ENCODE results near the gene TEKTIP1.

TEKTIP1 gene

GRCh38 chr19:3520166-3521103 lies 18.5 kb upstream of the TEKTIP1 start:
- Histone ChIP-seq H3K4me1 (ENCODE audit: control insufficient read depth, insufficient read depth, low read length) (peaks cover 5% of the 10 kb centered on the region), H3K4me3 (ENCODE audit: low read depth, low read length) (no peak overlapping the region), H3K27me3 (ENCODE audit: control insufficient read depth, insufficient read depth, low read length) (no peaks in the 10 kb centered on the region), H3K36me3 (ENCODE audit: control insufficient read depth, insufficient read depth, low read length) (peaks cover 22% of the 10 kb centered on the region), H3K9me3 (ENCODE audit: control insufficient read depth, insufficient read depth, low read length) (no peaks in the 10 kb centered on the region), H3K9ac (ENCODE audit: low read depth, low read length) (no peak overlapping the region)

GRCh38 chr19:3521104-3521445 lies 17.9 kb upstream of the TEKTIP1 start:
- no peak overlapping the region for H3K4me3 ChIP-seq (ENCODE audit: low read depth, low read length)
- peaks cover 28% of the 10 kb centered on the region for H3K36me3 ChIP-seq (ENCODE audit: control insufficient read depth, insufficient read depth, low read length)
- no peaks in the 10 kb centered on the region for H3K9me3 ChIP-seq (ENCODE audit: control insufficient read depth, insufficient read depth, low read length)
- H3K27me3 ChIP-seq (ENCODE audit: control insufficient read depth, insufficient read depth, low read length), result no peaks in the 10 kb centered on the region
- H3K4me1 ChIP-seq (ENCODE audit: control insufficient read depth, insufficient read depth, low read length), result peaks cover 5% of the 10 kb centered on the region
- no peak overlapping the region for H3K9ac ChIP-seq (ENCODE audit: low read depth, low read length)

GRCh38 chr19:3522421-3523360 lies 16.3 kb upstream of the TEKTIP1 start:
- Histone ChIP-seq H3K27me3 (ENCODE audit: control insufficient read depth, insufficient read depth, low read length) (no peaks in the 10 kb centered on the region), H3K4me3 (ENCODE audit: low read depth, low read length) (no peak overlapping the region), H3K9me3 (ENCODE audit: control insufficient read depth, insufficient read depth, low read length) (no peaks in the 10 kb centered on the region), H3K4me1 (ENCODE audit: control insufficient read depth, insufficient read depth, low read length) (peaks cover 5% of the 10 kb centered on the region), H3K36me3 (ENCODE audit: control insufficient read depth, insufficient read depth, low read length) (peaks cover 39% of the 10 kb centered on the region), H3K9ac (ENCODE audit: low read depth, low read length) (no peak overlapping the region)

- Histone ChIP-seq H3K9me3 (ENCODE audit: control insufficient read depth, insufficient read depth, low read length) (no peaks in the 10 kb centered on the region), H3K27me3 (ENCODE audit: control insufficient read depth, insufficient read depth, low read length) (no peaks in the 10 kb centered on the region), H3K4me3 (ENCODE audit: low read depth, low read length) (no peak overlapping the region), H3K36me3 (ENCODE audit: control insufficient read depth, insufficient read depth, low read length) (peaks cover 46% of the 10 kb centered on the region), H3K9ac (ENCODE audit: low read depth, low read length) (no peak overlapping the region), H3K4me1 (ENCODE audit: control insufficient read depth, insufficient read depth, low read length) (peaks cover 4% of the 10 kb centered on the region)
Observed at GRCh38 chr19:3523361-3524077, 15.5 kb upstream of the TEKTIP1 start.

- no peak overlapping the region for H3K9ac ChIP-seq (ENCODE audit: low read depth, low read length)
- H3K27me3 ChIP-seq (ENCODE audit: control insufficient read depth, insufficient read depth, low read length), result no peaks in the 10 kb centered on the region
- H3K4me3 ChIP-seq (ENCODE audit: low read depth, low read length), result no peak overlapping the region
- no peaks in the 10 kb centered on the region for H3K9me3 ChIP-seq (ENCODE audit: control insufficient read depth, insufficient read depth, low read length)
- no peaks in the 10 kb centered on the region for H3K4me1 ChIP-seq (ENCODE audit: control insufficient read depth, insufficient read depth, low read length)
- peaks cover 44% of the 10 kb centered on the region for H3K36me3 ChIP-seq (ENCODE audit: control insufficient read depth, insufficient read depth, low read length)
Observed at GRCh38 chr19:3524078-3524842, 14.7 kb upstream of the TEKTIP1 start.

- Histone ChIP-seq H3K9ac (ENCODE audit: low read depth, low read length) (no peak overlapping the region), H3K9me3 (ENCODE audit: control insufficient read depth, insufficient read depth, low read length) (no peaks in the 10 kb centered on the region), H3K4me1 (ENCODE audit: control insufficient read depth, insufficient read depth, low read length) (no peaks in the 10 kb centered on the region), H3K27me3 (ENCODE audit: control insufficient read depth, insufficient read depth, low read length) (no peaks in the 10 kb centered on the region), H3K4me3 (ENCODE audit: low read depth, low read length) (no peak overlapping the region), H3K36me3 (ENCODE audit: control insufficient read depth, insufficient read depth, low read length) (peaks cover 42% of the 10 kb centered on the region)
Observed at GRCh38 chr19:3524904-3525451, 14.0 kb upstream of the TEKTIP1 start.

GRCh38 chr19:3526507-3527237 lies 12.3 kb upstream of the TEKTIP1 start:
- Histone ChIP-seq H3K27me3 (ENCODE audit: control insufficient read depth, insufficient read depth, low read length) (no peaks in the 10 kb centered on the region), H3K36me3 (ENCODE audit: control insufficient read depth, insufficient read depth, low read length) (peaks cover 48% of the 10 kb centered on the region), H3K9ac (ENCODE audit: low read depth, low read length) (no peak overlapping the region), H3K4me3 (ENCODE audit: low read depth, low read length) (no peak overlapping the region), H3K9me3 (ENCODE audit: control insufficient read depth, insufficient read depth, low read length) (no peaks in the 10 kb centered on the region), H3K4me1 (ENCODE audit: control insufficient read depth, insufficient read depth, low read length) (no peaks in the 10 kb centered on the region)

- no peaks in the 10 kb centered on the region for H3K27me3 ChIP-seq (ENCODE audit: control insufficient read depth, insufficient read depth, low read length)
- no peaks in the 10 kb centered on the region for H3K9me3 ChIP-seq (ENCODE audit: control insufficient read depth, insufficient read depth, low read length)
- H3K36me3 ChIP-seq (ENCODE audit: control insufficient read depth, insufficient read depth, low read length), result peaks cover 55% of the 10 kb centered on the region
- no peaks in the 10 kb centered on the region for H3K4me1 ChIP-seq (ENCODE audit: control insufficient read depth, insufficient read depth, low read length)
- no peak overlapping the region for H3K4me3 ChIP-seq (ENCODE audit: low read depth, low read length)
- no peak overlapping the region for H3K9ac ChIP-seq (ENCODE audit: low read depth, low read length)
Observed at GRCh38 chr19:3527238-3527910, 11.6 kb upstream of the TEKTIP1 start.

- no peaks in the 10 kb centered on the region for H3K4me1 ChIP-seq (ENCODE audit: control insufficient read depth, insufficient read depth, low read length)
- peaks cover 60% of the 10 kb centered on the region for H3K36me3 ChIP-seq (ENCODE audit: control insufficient read depth, insufficient read depth, low read length)
- no peaks in the 10 kb centered on the region for H3K9me3 ChIP-seq (ENCODE audit: control insufficient read depth, insufficient read depth, low read length)
- H3K9ac ChIP-seq (ENCODE audit: low read depth, low read length), result no peak overlapping the region
- no peak overlapping the region for H3K4me3 ChIP-seq (ENCODE audit: low read depth, low read length)
- no peaks in the 10 kb centered on the region for H3K27me3 ChIP-seq (ENCODE audit: control insufficient read depth, insufficient read depth, low read length)
Observed at GRCh38 chr19:3528080-3528479, 10.9 kb upstream of the TEKTIP1 start.
